Hepatocyte (in vitro differentiated cells): ENCODE results near the gene CREBL2.

Experiments used
- EZH2phosphoT487 ChIP-seq: fragments of 200-600 bp; sonication (generic); IDR thresholded peaks from one replicate; pipeline ENCODE4 v1.6.1; 2018; ENCODE audit warnings: antibody characterized with exemption, mild to moderate bottlenecking, low read depth, moderate library complexity; ENCODE audit not compliant: unreplicated experiment, severe bottlenecking
- TF ChIP-seq, protein P1 (sequence below): fragments of 200-600 bp; sonication (generic); IDR thresholded peaks from 2 replicates; pipeline ENCODE4 v1.5.1; 2016; ENCODE audit warnings: antibody characterized with exemption, mild to moderate bottlenecking; ENCODE audit not compliant: poor library complexity

DNA sequence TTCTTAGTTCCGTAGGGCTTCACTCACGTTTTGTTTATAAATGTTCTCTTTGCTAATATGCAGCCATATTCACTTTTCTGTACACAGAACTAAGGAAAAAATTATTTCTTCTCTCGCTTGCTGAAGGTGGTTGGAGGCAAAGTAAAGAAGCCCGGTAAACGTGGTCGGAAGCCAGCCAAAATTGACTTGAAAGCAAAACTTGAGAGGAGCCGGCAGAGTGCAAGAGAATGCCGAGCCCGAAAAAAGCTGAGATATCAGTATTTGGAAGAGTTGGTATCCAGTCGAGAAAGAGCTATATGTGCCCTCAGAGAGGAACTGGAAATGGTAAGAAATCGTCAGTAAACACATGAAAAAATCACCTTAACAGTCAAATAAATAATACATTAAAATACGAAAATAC is 24.0 kb downstream of the CREBL2 start:
- TF ChIP-seq, protein P1, sequence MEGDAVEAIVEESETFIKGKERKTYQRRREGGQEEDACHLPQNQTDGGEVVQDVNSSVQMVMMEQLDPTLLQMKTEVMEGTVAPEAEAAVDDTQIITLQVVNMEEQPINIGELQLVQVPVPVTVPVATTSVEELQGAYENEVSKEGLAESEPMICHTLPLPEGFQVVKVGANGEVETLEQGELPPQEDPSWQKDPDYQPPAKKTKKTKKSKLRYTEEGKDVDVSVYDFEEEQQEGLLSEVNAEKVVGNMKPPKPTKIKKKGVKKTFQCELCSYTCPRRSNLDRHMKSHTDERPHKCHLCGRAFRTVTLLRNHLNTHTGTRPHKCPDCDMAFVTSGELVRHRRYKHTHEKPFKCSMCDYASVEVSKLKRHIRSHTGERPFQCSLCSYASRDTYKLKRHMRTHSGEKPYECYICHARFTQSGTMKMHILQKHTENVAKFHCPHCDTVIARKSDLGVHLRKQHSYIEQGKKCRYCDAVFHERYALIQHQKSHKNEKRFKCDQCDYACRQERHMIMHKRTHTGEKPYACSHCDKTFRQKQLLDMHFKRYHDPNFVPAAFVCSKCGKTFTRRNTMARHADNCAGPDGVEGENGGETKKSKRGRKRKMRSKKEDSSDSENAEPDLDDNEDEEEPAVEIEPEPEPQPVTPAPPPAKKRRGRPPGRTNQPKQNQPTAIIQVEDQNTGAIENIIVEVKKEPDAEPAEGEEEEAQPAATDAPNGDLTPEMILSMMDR = no peak
- TF ChIP-seq EZH2phosphoT487 = no peak
